Fibroblast of skin of scalp (primary cell): ENCODE results near the gene SERPINF2. TPM values are rescaled to one million over a fixed set of nuclear protein-coding genes. Genes with fewer than 3 reads are reported as not detected.
"Not testable (repeated sequence)": the region's sequence is repeated elsewhere in the genome, so short reads cannot be mapped to it uniquely, and the experiment has no call there.

Experiments used
- DNase-seq: peaks from one replicate; pipeline ENCODE4 v3.0.0-alpha.2; 2013
- polyA plus RNA-seq, 2 experiments: library from polyadenylated mRNA; unstranded; fragments of 120-200 nt; gene quantifications; one replicate each; pipeline ENCODE4 v1.2.1, GENCODE V29; 2013; ENCODE audit not compliant: insufficient read length in 2 of 2

SERPINF2 gene
- not detected for polyA plus RNA-seq (2013, experiment 1 of 2; ENCODE audit: insufficient read length)
- polyA plus RNA-seq (2013, experiment 2 of 2; ENCODE audit: insufficient read length): 0.94 TPM

DNA sequence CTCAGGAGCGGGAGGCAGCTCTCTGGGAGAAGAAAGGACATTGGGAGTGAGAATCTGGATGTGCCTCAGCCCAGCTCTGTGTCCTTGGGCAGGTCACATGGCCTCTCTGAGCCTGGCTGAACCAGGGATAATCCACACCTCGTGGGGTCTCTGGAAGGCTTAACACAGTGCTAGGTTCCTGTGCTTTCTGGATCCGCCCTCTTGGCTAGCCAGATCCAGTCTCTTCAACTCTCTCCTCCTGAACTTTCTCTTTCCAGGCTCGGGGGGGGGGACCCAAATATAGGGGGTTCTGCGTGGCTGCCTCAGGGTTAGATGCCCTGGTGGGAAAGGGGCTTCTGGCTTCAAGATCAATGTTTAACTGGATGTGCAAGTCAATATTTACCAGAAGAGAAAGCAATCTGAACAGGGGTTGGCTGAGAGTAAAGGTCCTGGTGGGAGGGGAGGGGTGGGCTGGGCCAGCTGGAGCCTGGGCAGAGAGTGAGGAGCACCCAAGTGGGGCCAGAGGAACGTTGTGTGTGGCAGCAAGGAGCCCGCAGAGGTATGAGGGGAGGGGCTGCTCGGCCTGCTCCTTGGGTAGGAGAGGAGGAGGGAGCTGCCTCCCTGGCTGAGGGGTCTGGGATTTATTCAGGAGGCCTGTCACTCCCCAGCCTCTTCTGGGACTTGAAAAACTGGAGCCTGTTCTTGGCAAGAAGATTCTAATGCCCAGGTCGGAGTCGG lies at the start of gene SERPINF2:
SERPINF2 (plus strand) TSS at position 501 of the 717 bp plus-strand sequence. CDS start 2,125 bp downstream, outside the sequence.
- no peak for DNase-seq

- no peak for DNase-seq
Measured at GRCh38 chr17:1693339-1693738, 49.3 kb upstream of the SERPINF2 start.

DNA sequence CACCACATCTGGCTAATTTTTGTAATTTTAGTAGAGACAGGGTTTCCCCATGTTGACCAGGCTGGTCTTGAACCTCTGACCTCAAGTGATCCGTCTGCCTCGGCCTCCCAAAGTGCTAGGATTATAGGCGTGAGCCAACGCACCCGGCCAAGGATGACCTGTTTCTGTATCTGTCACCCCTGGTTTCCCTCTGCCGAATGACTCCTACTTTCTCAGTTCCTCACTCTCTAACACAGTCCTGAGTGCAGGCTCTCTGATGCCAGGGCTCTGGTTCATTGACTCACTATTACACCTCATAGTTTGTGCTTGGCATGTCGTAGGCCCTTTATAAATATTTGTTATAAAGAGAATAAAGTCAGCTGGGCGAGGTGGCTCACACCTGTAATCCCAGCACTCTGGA lies 47.3 kb upstream of the SERPINF2 start:
- no peak for DNase-seq

GRCh38 chr17:1697681-1698080 lies 45.0 kb upstream of the SERPINF2 start:
- no peak for DNase-seq

GRCh38 chr17:1699891-1700290 lies 42.8 kb upstream of the SERPINF2 start:
- not testable (repeated sequence) for DNase-seq

DNA sequence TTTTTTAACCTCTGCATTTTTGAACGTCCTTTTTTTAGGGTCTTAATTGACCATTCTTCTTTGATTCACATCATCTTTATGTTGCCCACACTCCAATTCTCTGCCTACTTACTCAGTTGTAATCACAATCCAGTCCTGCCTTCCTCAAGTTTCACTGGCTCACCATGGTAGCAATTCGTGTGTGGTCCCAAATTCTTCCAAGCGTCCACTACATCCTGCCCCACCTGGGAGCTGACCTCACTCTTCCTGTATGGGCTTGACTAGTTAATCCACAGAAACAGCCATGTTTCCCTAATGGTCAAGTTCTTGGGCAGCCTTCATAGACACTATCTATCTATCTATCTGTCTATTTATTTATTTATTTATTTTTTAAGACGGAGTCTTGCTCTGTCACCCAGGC lies 39.6 kb upstream of the SERPINF2 start:
- no peak for DNase-seq

GRCh38 chr17:1705004-1705403 lies 37.7 kb upstream of the SERPINF2 start:
- DNase-seq: no peak

- DNase-seq: no peak
Measured at GRCh38 chr17:1707107-1707506, 35.6 kb upstream of the SERPINF2 start.

DNA sequence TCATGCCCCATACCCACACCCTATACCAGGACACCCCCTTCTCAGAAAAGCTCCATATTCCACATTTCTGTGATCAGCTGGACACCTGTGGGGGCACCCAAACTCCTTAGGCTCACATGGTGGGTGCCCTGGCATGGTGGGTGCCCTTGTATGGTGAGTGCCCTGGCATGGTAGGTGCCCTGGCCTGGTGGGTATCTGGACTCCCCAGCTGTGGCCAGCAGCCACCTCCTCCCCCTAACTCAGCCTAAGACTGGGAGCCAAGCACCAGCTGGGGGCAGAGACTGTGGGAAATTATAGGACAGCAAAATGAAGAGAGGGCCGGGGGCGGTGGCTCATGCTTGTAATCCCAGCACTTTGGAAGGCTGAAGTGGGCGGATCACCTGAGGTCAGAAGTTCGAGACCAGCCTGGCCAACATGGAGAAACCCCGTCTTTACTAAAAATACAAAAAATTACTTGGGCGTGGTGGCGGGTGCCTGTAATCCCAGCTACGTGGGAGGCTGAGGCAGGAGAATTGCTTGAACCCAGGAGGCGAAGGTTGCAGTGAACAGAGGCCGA lies 33.8 kb upstream of the SERPINF2 start:
- DNase-seq: not testable (repeated sequence)

DNA sequence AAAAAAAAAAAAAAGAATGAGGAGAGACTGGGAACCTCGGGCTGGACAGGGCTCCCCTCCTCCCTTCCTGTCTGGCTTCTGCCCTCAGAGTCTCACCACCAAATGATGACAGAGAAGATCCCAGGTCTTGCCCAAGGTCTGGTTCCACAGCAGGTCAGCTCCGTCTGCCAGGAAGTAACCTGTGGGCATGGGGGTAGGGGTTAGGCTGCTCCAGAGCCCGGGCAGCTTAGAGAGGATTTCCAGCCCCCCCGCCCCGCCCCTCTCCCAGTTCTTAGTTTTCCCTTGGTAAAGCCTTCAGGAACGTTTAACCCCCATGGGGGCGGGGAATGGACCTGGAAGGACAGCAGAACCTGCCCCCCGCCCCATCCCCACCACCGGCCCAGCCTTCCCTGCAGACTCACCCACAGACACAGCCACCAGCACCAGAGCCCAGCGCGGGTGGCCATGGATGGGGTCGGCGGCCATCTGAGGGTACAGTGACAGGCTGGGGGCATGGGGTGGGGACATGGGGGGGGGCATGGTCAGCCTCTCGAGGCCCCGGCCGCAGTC lies 33.2 kb upstream of the SERPINF2 start:
- no peak for DNase-seq

GRCh38 chr17:1709971-1710806 lies 32.5 kb upstream of the SERPINF2 start, which contains the start of gene TLCD2:
TSS of gene TLCD2 (minus strand) at chr17:1710377. CDS start at chr17:1710242, 135 bp downstream.
- peak; percentile 83 for DNase-seq

DNA sequence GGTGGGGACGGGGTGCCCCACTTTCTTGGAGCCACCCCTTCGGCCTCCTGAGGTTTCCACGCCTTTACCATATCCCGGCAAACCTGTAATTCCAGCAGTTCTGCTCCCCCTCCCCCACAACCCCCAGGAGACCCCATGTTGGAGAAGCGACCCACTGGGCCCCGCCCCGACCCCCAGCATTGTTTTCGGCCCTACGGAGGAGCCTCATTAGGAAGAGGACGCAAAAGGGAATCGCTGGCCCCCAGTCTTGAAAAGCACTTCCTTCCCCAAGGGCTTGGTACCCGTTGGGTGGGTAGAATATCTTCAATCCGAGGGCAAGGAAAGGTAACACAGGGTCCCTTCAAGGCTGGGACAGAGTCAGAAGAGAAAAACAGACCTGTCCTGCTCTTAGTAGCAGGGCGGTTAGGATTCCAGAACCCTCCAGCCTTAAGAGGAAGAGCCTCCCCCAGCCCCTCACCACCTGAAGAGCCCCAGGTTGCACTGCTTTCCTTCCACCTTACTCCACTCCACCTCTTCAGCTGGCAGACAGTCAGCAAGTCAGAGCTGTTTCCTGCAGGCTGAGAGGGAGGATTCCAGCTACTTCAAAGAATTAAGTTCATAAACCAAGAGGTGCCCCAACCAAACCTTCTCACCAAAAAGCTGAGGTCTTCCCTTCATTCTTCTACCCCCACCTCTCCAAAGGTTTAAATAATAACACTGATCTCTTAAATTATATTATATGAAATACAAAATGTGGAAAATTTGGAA lies 31.7 kb upstream of the SERPINF2 start:
- DNase-seq: peak; percentile 49

- no peak for DNase-seq
Measured at GRCh38 chr17:1711804-1712203, 30.9 kb upstream of the SERPINF2 start.

DNA sequence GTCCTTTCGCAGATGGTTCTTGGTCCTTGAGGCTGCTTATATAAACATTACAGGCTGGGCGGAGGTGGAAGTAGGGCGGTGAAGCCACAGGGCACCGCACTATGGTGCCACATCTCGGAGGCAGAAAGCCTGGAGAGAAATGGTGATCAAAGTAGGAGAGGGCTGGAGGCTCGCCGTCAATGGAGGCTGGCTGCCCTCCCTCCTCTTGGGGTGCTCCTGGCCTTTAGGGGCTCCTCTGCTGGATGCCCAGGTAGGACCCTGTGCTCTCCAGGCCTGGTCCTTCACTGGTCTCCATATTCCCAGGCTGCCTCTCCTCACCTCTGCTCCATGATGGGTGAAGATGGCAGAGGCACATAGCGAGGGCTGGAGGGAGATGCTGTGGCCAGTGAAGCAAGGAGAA lies 30.4 kb upstream of the SERPINF2 start:
- no peak for DNase-seq

GRCh38 chr17:1713160-1713877 lies 29.4 kb upstream of the SERPINF2 start:
- DNase-seq: no peak

- DNase-seq: no peak
Measured at GRCh38 chr17:1713878-1714426, 28.7 kb upstream of the SERPINF2 start.

- peak; percentile 100 for DNase-seq
Measured at GRCh38 chr17:1714427-1714979, 28.2 kb upstream of the SERPINF2 start.

GRCh38 chr17:1714980-1715802 lies 27.5 kb upstream of the SERPINF2 start:
- peak; percentile 94 for DNase-seq

DNA sequence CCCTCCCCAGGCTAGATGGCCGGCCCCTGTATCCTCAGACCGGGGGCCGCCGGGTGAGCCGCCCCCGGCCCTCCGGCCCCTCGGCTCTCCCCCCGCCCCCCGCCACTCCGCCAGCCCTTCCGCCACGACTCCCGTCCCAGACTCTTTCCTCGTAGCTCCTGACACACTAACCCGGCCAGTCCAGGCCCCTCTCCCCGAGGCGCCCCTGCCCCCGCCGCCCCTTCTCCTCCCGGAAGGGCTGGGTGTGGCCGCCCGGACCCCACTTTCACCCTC lies 26.9 kb upstream of the SERPINF2 start:
- no peak for DNase-seq
